WTC11 (cell line): Measurements from ENCODE around the gene KRTAP2-1. TPM values are rescaled to one million over a fixed set of nuclear protein-coding genes. Genes with fewer than 3 reads are reported as not detected.
"Not testable (repeated sequence)": the region's sequence is repeated elsewhere in the genome, so short reads cannot be mapped to it uniquely, and the experiment has no call there.

Experiments used
- ATAC-seq: fragments of 200-7000 bp; cut with Tn5 transposase; 2 replicates; pipeline ENCODE4 v1.10.0; 2021; ENCODE audit warnings: mild to moderate bottlenecking, moderate library complexity
- CTCF ChIA-PET: fragments of 300-600 bp; sonication (Branson Sonifier 250); formaldehyde crosslinking; loops from one replicate; lab custom pipeline; 2021; ENCODE audit warnings: antibody characterized with exemption; lab: Charles Lee
- POLR2A ChIA-PET: fragments of 350-600 bp; sonication (Branson Sonifier 250); formaldehyde crosslinking; loops from one replicate; lab custom pipeline; 2021; ENCODE audit warnings: antibody characterized with exemption; lab: Charles Lee
- DNase-seq: peaks from one replicate; pipeline ENCODE4 v3.0.0; 2021; ENCODE audit warnings: low spot score
- H3K27ac Mint-ChIP-seq: 2 replicates; pipeline ENCODE4 v1.8.0; 2021; ENCODE audit warnings: mixed read lengths
- H3K27me3 Mint-ChIP-seq: 2 replicates; pipeline ENCODE4 v1.8.0; 2021; ENCODE audit warnings: low read depth, mild to moderate bottlenecking, moderate library complexity, mixed read lengths
- H3K36me3 Mint-ChIP-seq: 2 replicates; pipeline ENCODE4 v1.8.0; 2021; ENCODE audit warnings: mixed read lengths
- H3K4me1 Mint-ChIP-seq: 2 replicates; pipeline ENCODE4 v1.8.0; 2022; ENCODE audit warnings: mixed read lengths
- H3K4me3 Mint-ChIP-seq: 2 replicates; pipeline ENCODE4 v1.8.0; 2021; ENCODE audit warnings: mild to moderate bottlenecking, moderate library complexity, mixed read lengths
- H3K9me3 Mint-ChIP-seq: 2 replicates; pipeline ENCODE4 v1.8.0; 2021; ENCODE audit warnings: mixed read lengths
- AR ChIP-seq: fragments of 250-450 bp; sonication (Bioruptor Pico); IDR thresholded peaks from 2 replicates; pipeline ENCODE4 v1.9.0; 2021; ENCODE audit warnings: mild to moderate bottlenecking
- CREB1 ChIP-seq: sonication (generic); formaldehyde crosslinking; IDR thresholded peaks from 2 replicates; pipeline ENCODE4 v1.8.0; 2023; ENCODE audit warnings: mild to moderate bottlenecking, missing genetic modification reagents
- ELF4 ChIP-seq: sonication (generic); formaldehyde crosslinking; IDR thresholded peaks from 2 replicates; pipeline ENCODE4 v1.8.1; 2022; ENCODE audit warnings: low read depth, mild to moderate bottlenecking, moderate library complexity, missing genetic modification reagents
- FOXJ3 ChIP-seq: sonication (generic); formaldehyde crosslinking; IDR thresholded peaks from 2 replicates; pipeline ENCODE4 v1.9.0; 2021; ENCODE audit warnings: missing genetic modification reagents, mild to moderate bottlenecking, borderline replicate concordance
- FOXP1 ChIP-seq: sonication (generic); formaldehyde crosslinking; IDR thresholded peaks from 2 replicates; pipeline ENCODE4 v1.8.0; 2022; ENCODE audit warnings: missing genetic modification reagents, mild to moderate bottlenecking, moderate library complexity, borderline replicate concordance
- FOXP4 ChIP-seq: sonication (generic); formaldehyde crosslinking; IDR thresholded peaks from 2 replicates; pipeline ENCODE4 v1.8.0; 2022; ENCODE audit warnings: mild to moderate bottlenecking, missing genetic modification reagents
- GTF2I ChIP-seq: fragments of 250-450 bp; sonication (Bioruptor Pico); conservative IDR thresholded peaks from 2 replicates; pipeline ENCODE4 v1.4.0; 2021; ENCODE audit warnings: mild to moderate bottlenecking
- JAZF1 ChIP-seq: fragments of 250-450 bp; sonication (Bioruptor Pico); IDR thresholded peaks from 2 replicates; pipeline ENCODE4 v1.9.0; 2021; ENCODE audit warnings: moderate library complexity, mild to moderate bottlenecking, inconsistent platforms
- JUN ChIP-seq: sonication (generic); formaldehyde crosslinking; IDR thresholded peaks from 2 replicates; pipeline ENCODE4 v1.8.0; 2023; ENCODE audit warnings: mild to moderate bottlenecking, missing genetic modification reagents
- NFE2L1 ChIP-seq: sonication (generic); formaldehyde crosslinking; IDR thresholded peaks from 2 replicates; pipeline ENCODE4 v1.8.1; 2023; ENCODE audit warnings: missing genetic modification reagents
- RORB ChIP-seq: fragments of 250-450 bp; sonication (Bioruptor Pico); IDR thresholded peaks from 2 replicates; pipeline ENCODE4 v1.9.0; 2021; ENCODE audit warnings: mild to moderate bottlenecking
- ZNF232 ChIP-seq: sonication (generic); formaldehyde crosslinking; IDR thresholded peaks from 2 replicates; pipeline ENCODE4 v1.8.0; 2022; ENCODE audit warnings: mild to moderate bottlenecking, missing genetic modification reagents
- ZNF263 ChIP-seq: sonication (generic); formaldehyde crosslinking; IDR thresholded peaks from 2 replicates; pipeline ENCODE4 v1.8.1; 2022; ENCODE audit warnings: low read depth, mild to moderate bottlenecking, moderate library complexity, missing genetic modification reagents
- total RNA-seq: library from RNA; stranded (reverse); gene quantifications from 3 replicates; pipeline ENCODE4 v1.2.3, GENCODE V29; 2021
- TF ChIP-seq, protein P1 (sequence below): fragments of 250-450 bp; sonication (Bioruptor Pico); IDR thresholded peaks from 2 replicates; pipeline ENCODE4 v2.1.2; 2022; ENCODE audit warnings: mild to moderate bottlenecking, moderate library complexity
- TF ChIP-seq, protein P2 (sequence below): sonication (generic); formaldehyde crosslinking; IDR thresholded peaks from 2 replicates; pipeline ENCODE4 v1.8.0; 2023; ENCODE audit warnings: missing genetic modification reagents

The KRTAP2-1 gene
- total RNA-seq, 1 experiment from 2014 or later = not detected

DNA sequence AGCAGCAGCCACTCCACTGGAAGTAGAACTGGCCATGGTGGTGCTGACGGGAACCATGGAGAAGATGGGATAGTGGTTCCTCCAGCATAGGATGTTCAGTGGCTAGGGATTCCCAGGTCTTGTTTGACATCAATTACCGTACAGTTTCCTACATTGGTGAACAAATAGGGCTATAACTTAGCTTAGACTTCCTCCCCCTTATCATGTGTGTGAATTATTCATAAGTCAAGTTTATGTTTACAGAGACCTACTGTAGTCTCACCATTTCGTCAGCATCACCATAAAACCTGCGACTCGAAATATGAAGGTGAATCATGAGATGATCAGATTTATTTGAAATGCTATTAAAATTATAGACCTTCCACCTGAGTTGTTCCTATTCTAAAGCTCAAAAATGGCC lies 11.6 kb upstream of the KRTAP2-1 start (continued):
- TF ChIP-seq, protein P1, sequence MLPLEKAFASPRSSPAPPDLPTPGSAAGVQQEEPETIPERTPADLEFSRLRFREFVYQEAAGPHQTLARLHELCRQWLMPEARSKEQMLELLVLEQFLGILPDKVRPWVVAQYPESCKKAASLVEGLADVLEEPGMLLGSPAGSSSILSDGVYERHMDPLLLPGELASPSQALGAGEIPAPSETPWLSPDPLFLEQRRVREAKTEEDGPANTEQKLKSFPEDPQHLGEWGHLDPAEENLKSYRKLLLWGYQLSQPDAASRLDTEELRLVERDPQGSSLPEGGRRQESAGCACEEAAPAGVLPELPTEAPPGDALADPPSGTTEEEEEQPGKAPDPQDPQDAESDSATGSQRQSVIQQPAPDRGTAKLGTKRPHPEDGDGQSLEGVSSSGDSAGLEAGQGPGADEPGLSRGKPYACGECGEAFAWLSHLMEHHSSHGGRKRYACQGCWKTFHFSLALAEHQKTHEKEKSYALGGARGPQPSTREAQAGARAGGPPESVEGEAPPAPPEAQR (CRISPR knock-in tag) = no peak
- TF ChIP-seq ZNF232 (CRISPR knock-in tag) (no peak), NFE2L1 (CRISPR knock-in tag) (no peak), RORB (CRISPR knock-in tag) (no peak), JUN (CRISPR knock-in tag) (no peak), FOXP1 (CRISPR knock-in tag) (no peak)
- TF ChIP-seq, all 79 proteins: peak for 0

- TF ChIP-seq AR (CRISPR knock-in tag) = no peak
- no peak for TF ChIP-seq FOXP1 (CRISPR knock-in tag)
- TF ChIP-seq GTF2I (CRISPR knock-in tag) = no peak
- TF ChIP-seq ELF4 = no peak
- no peak for TF ChIP-seq FOXP4 (CRISPR knock-in tag)
- TF ChIP-seq, protein P2, sequence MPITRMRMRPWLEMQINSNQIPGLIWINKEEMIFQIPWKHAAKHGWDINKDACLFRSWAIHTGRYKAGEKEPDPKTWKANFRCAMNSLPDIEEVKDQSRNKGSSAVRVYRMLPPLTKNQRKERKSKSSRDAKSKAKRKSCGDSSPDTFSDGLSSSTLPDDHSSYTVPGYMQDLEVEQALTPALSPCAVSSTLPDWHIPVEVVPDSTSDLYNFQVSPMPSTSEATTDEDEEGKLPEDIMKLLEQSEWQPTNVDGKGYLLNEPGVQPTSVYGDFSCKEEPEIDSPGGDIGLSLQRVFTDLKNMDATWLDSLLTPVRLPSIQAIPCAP = no peak
- TF ChIP-seq CREB1 (CRISPR knock-in tag) = no peak
- TF ChIP-seq ZNF263 (CRISPR knock-in tag) = no peak
- TF ChIP-seq FOXJ3 (CRISPR knock-in tag) = no peak
- no peak for TF ChIP-seq JAZF1
- ATAC-seq (no peak), DNase-seq (no peak)
- ChIA-PET CTCF (no interaction called here), POLR2A (no interaction called here)
- Mint-ChIP-seq H3K27ac (no peak overlapping the region), H3K4me1 (peaks cover 17% of the 10 kb centered on the region), H3K4me3 (no peak overlapping the region), H3K9me3 (peaks cover 8% of the 10 kb centered on the region), H3K27me3 (no peaks in the 10 kb centered on the region), H3K36me3 (peaks cover 4% of the 10 kb centered on the region; the same call in 1 of the 2 replicates)
Observed at GRCh38 chr17:41057547-41057946, 10.4 kb upstream of the KRTAP2-1 start.

GRCh38 chr17:41055130-41055529 lies 8.0 kb upstream of the KRTAP2-1 start, which contains the start of gene KRTAP2-2:
KRTAP2-2 (minus strand) TSS chr17:41055230; CDS start chr17:41055211, 19 bp downstream.
- H3K9me3 Mint-ChIP-seq, H3K36me3 Mint-ChIP-seq, H3K27ac Mint-ChIP-seq, ATAC-seq, POLR2A ChIA-PET, DNase-seq, H3K4me3 Mint-ChIP-seq, H3K27me3 Mint-ChIP-seq, CTCF ChIA-PET: not testable (repeated sequence)
- H3K4me1 Mint-ChIP-seq = peaks cover 20% of the 10 kb centered on the region

DNA sequence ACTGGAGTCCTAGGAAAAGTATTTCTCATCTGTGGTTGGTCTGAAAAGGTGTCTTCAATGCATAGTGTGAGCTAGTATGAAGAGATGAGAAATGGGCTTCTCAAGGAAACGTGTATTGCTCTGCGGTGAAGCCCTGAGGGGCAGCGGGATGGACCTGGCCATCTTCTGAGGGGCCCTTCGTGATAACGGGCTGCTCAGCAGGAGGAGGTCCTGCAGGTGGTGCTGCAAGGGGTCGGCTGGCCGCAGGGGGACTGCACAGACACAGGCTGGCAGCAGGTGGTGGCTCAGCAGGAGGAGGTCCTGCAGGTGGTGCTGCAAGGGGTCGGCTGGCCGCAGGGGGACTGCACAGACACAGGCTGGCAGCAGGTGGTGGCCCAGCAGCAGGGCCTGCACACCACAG lies 7.4 kb upstream of the KRTAP2-1 start:
- H3K9me3 Mint-ChIP-seq, H3K27ac Mint-ChIP-seq, POLR2A ChIA-PET, CTCF ChIA-PET, ATAC-seq, DNase-seq, H3K36me3 Mint-ChIP-seq, H3K27me3 Mint-ChIP-seq, H3K4me3 Mint-ChIP-seq: not testable (repeated sequence)
- H3K4me1 Mint-ChIP-seq = peaks cover 23% of the 10 kb centered on the region
